SK-N-MC (cell line): Measurements from ENCODE around the gene CGGBP1.

Experiments used
- DNase-seq: peaks from one replicate; pipeline ENCODE4 v3.0.0-alpha.2; 2011; ENCODE audit warnings: low read depth, low spot score
- H3K27ac ChIP-seq: fragments of 200-600 bp; sonication (generic); 2 replicates; pipeline ENCODE4 v1.5.1; 2016; ENCODE audit warnings: mixed run types
- H3K36me3 ChIP-seq: fragments of 200-600 bp; sonication (generic); 2 replicates; pipeline ENCODE4 v1.6.1; 2017; ENCODE audit warnings: antibody characterized with exemption, low read length, mixed read lengths; ENCODE audit not compliant: insufficient read depth
- H3K4me3 ChIP-seq: fragments of 200-600 bp; sonication (generic); 2 replicates; pipeline ENCODE4 v1.5.1; 2016
- H3K9ac ChIP-seq: fragments of 200-600 bp; sonication (generic); 2 replicates; pipeline ENCODE4 v1.8.0; 2017; ENCODE audit warnings: mixed run types, mixed read lengths; ENCODE audit not compliant: insufficient read length
- H3K9me3 ChIP-seq: fragments of 200-600 bp; sonication (generic); 2 replicates; pipeline ENCODE4 v1.6.1; 2017; ENCODE audit warnings: low read depth, mild to moderate bottlenecking, antibody characterized with exemption, low read length, moderate library complexity, mixed read lengths
- EZH2 ChIP-seq: fragments of 200-600 bp; sonication (generic); IDR thresholded peaks from one replicate; pipeline ENCODE4 v1.6.1; 2017; ENCODE audit warnings: antibody characterized with exemption
- FOXP2 ChIP-seq: optimal IDR thresholded peaks from 2 replicates; pipeline ENCODE3; 2011; ENCODE audit warnings: mild to moderate bottlenecking, moderate library complexity; ENCODE audit not compliant: insufficient read depth; ENCODE audit errors: extremely low read length, control extremely low read depth
- POLR2AphosphoS5 ChIP-seq: IDR thresholded peaks from 2 replicates; pipeline ENCODE4 v1.6.1; 2012; ENCODE audit warnings: mild to moderate bottlenecking, low read depth, low read length, borderline replicate concordance

The CGGBP1 gene

GRCh38 chr3:88009066-88009465 lies 49.7 kb downstream of the CGGBP1 start:
- H3K27ac ChIP-seq, result no peak overlapping the region
- H3K4me3 ChIP-seq, result no peak overlapping the region
- no peaks in the 10 kb centered on the region for H3K36me3 ChIP-seq
- TF ChIP-seq FOXP2 (no peak), POLR2AphosphoS5 (no peak), EZH2 (no peak)
- H3K9me3 ChIP-seq, result peaks cover 3% of the 10 kb centered on the region; the same call in 1 of the 2 replicates
- no peak overlapping the region for H3K9ac ChIP-seq
- no peak for DNase-seq

GRCh38 chr3:88005066-88005465 lies 53.7 kb downstream of the CGGBP1 start:
- H3K9me3 ChIP-seq, result peaks cover 3% of the 10 kb centered on the region; the same call in 1 of the 2 replicates
- no peak for DNase-seq
- H3K36me3 ChIP-seq, result 0 out of 2 replicates have a peak, but pooled peaks cover 4% of the 10 kb centered on the region
- peak overlapping the region; percentile 6 for H3K9ac ChIP-seq
- peak overlapping the region; percentile 94; the same call in 1 of the 2 replicates for H3K27ac ChIP-seq
- H3K4me3 ChIP-seq, result 0 out of 2 replicates have a peak overlapping the region, but pooled peaks have one; percentile 9
- TF ChIP-seq POLR2AphosphoS5, result no peak
- no peak for TF ChIP-seq EZH2
- no peak for TF ChIP-seq FOXP2

GRCh38 chr3:88003115-88003755 lies 55.6 kb downstream of the CGGBP1 start:
- 0 out of 2 replicates have a peak overlapping the region, but pooled peaks have one; percentile 28 for H3K4me3 ChIP-seq
- TF ChIP-seq FOXP2 (peak; percentile 87), POLR2AphosphoS5 (no peak)
- H3K36me3 ChIP-seq, result 0 out of 2 replicates have a peak, but pooled peaks cover 4% of the 10 kb centered on the region
- peak; percentile 85 for DNase-seq
- H3K9me3 ChIP-seq, result no peaks in the 10 kb centered on the region
- peak overlapping the region; percentile 50 for H3K9ac ChIP-seq
- peak overlapping the region; percentile 94 for H3K27ac ChIP-seq

GRCh38 chr3:88002448-88002847 lies 56.4 kb downstream of the CGGBP1 start:
- Histone ChIP-seq H3K36me3 (0 out of 2 replicates have a peak, but pooled peaks cover 4% of the 10 kb centered on the region), H3K4me3 (no peak overlapping the region), H3K9me3 (no peaks in the 10 kb centered on the region), H3K9ac (peak overlapping the region; percentile 50), H3K27ac (peak overlapping the region; percentile 94)
- DNase-seq, result no peak
- no peak for TF ChIP-seq POLR2AphosphoS5
- no peak for TF ChIP-seq FOXP2
- no peak for TF ChIP-seq EZH2
